Naive thymus-derived CD4-positive, alpha-beta T cell (primary cell): ENCODE measurements around the gene NXN. TPM values are rescaled to one million over a fixed set of nuclear protein-coding genes. Genes with fewer than 3 reads are reported as not detected.
A peak's percentile ranks its signal among the peaks of the same experiment; 100 is the strongest.
"Not testable (repeated sequence)": the region's sequence is repeated elsewhere in the genome, so short reads cannot be mapped to it uniquely, and the experiment has no call there.

ENCODE experiments used
- ATAC-seq: fragments of 150-1000 bp; cut with Tn5 transposase; 2 replicates; pipeline ENCODE4 v1.10.0; 2021; ENCODE audit warnings: mild to moderate bottlenecking, moderate library complexity
- CTCF ChIA-PET: fragments of 350-600 bp; sonication (Branson Sonifier 250); formaldehyde crosslinking; loops from one replicate; lab custom pipeline; 2021; ENCODE audit warnings: antibody characterized with exemption; lab: Charles Lee
- POLR2A ChIA-PET: fragments of 350-600 bp; sonication (Branson Sonifier 250); formaldehyde crosslinking; loops from one replicate; lab custom pipeline; 2021; ENCODE audit warnings: antibody characterized with exemption, inconsistent platforms; lab: Charles Lee
- DNase-seq, 9 donors: peaks; one replicate each; pipeline versions ENCODE4 v3.0.0 to v3.0.0-alpha.2; 2020 to 2022; ENCODE audit warnings: mixed read lengths in 1 of 9
- H3K27ac ChIP-seq: one replicate; pipeline ENCODE4 v1.7.0; 2013; ENCODE audit warnings: mild to moderate bottlenecking, low read depth, low read length, moderate library complexity
- H3K27me3 ChIP-seq, 2 donors: one replicate each; pipeline ENCODE4 v1.7.0; 2013; ENCODE audit warnings: low read length in 2 of 2, mild to moderate bottlenecking in 2 of 2, moderate library complexity in 2 of 2; ENCODE audit not compliant: control insufficient read depth in 2 of 2, insufficient read depth in 2 of 2
- H3K36me3 ChIP-seq, 3 experiments: 1 replicate in 2 of 3; 2 replicates in 1 of 3; pipeline ENCODE4 v1.7.0; 2013; ENCODE audit warnings: low read length in 3 of 3, mild to moderate bottlenecking in 3 of 3, moderate library complexity in 1 of 3; ENCODE audit not compliant: insufficient read depth in 3 of 3, control insufficient read depth in 2 of 3
- H3K4me1 ChIP-seq, 2 donors: one replicate each; pipeline ENCODE4 v1.7.0; 2013; ENCODE audit warnings: low read length in 2 of 2, mild to moderate bottlenecking in 2 of 2, moderate library complexity in 1 of 2; ENCODE audit not compliant: control insufficient read depth in 2 of 2, insufficient read depth in 2 of 2
- H3K4me3 ChIP-seq: 2 replicates; pipeline ENCODE4 v1.7.0; 2013; ENCODE audit warnings: mild to moderate bottlenecking, low read length
- H3K9me3 ChIP-seq, 3 experiments: 1 replicate in 2 of 3; 2 replicates in 1 of 3; pipeline ENCODE4 v1.7.0; 2013; ENCODE audit warnings: low read length in 3 of 3; ENCODE audit not compliant: control insufficient read depth in 2 of 3
- H3K27ac Mint-ChIP-seq, 9 donors: one replicate each; pipeline ENCODE4 v1.8.0; 2020 to 2022; ENCODE audit warnings: mixed read lengths in 9 of 9, mild to moderate bottlenecking in 8 of 9, moderate library complexity in 5 of 9, inconsistent platforms in 2 of 9
- H3K27me3 Mint-ChIP-seq, 5 donors: one replicate each; pipeline ENCODE4 v1.8.0; 2021 to 2022; ENCODE audit warnings: mixed read lengths in 5 of 5, mild to moderate bottlenecking in 1 of 5
- H3K36me3 Mint-ChIP-seq, 5 donors: one replicate each; pipeline ENCODE4 v1.8.0; 2020 to 2022; ENCODE audit warnings: mixed read lengths in 5 of 5, mild to moderate bottlenecking in 3 of 5, inconsistent platforms in 1 of 5
- H3K4me1 Mint-ChIP-seq, 7 donors: one replicate each; pipeline ENCODE4 v1.8.0; 2020 to 2022; ENCODE audit warnings: mixed read lengths in 7 of 7, mild to moderate bottlenecking in 3 of 7, inconsistent platforms in 1 of 7
- H3K4me3 Mint-ChIP-seq, 10 donors: one replicate each; pipeline ENCODE4 v1.8.0; 2020 to 2022; ENCODE audit warnings: mild to moderate bottlenecking in 10 of 10, mixed read lengths in 10 of 10, moderate library complexity in 6 of 10, inconsistent platforms in 2 of 10
- H3K9me3 Mint-ChIP-seq, 11 donors: one replicate each; pipeline ENCODE4 v1.8.0; 2020 to 2022; ENCODE audit warnings: mixed read lengths in 11 of 11, mild to moderate bottlenecking in 4 of 11, inconsistent platforms in 1 of 11, moderate library complexity in 1 of 11
- intact Hi-C, 2 donors: fragments of 100-400 bp; cut with micrococcal nuclease; formaldehyde crosslinking; loops; one replicate each; pipeline ENCODE4 v1.15.1; 2023
- polyA plus RNA-seq, 2 donors: library from polyadenylated mRNA; unstranded; fragments of 300-500 nt; fragmentation: Illumina TruSeq; gene quantifications; one replicate each; pipeline ENCODE4 v1.2.3, GENCODE V29; 2021
- total RNA-seq, 6 experiments: library from RNA in 5 of 6; stranded (reverse) in 5 of 6; gene quantifications; 1 replicate in 5 of 6; 2 replicates in 1 of 6; pipeline ENCODE4 v1.2.3 and lab custom pipeline; 2021 to 2026

NXN gene
- total and polyA plus RNA-seq, 7 experiments from 2014 or later: 0.10 to 0.84 (median 0.30) TPM; not detected in 2

- ATAC-seq, H3K27me3 ChIP-seq, H3K27ac ChIP-seq, H3K4me3 ChIP-seq, H3K9me3 ChIP-seq, H3K27ac Mint-ChIP-seq, CTCF ChIA-PET, H3K27me3 Mint-ChIP-seq, H3K4me3 Mint-ChIP-seq, DNase-seq, intact Hi-C loops: not testable (repeated sequence)
- Histone ChIP-seq H3K4me1 (peaks cover 16 to 18% of the 10 kb centered on the region in 2 donors), H3K36me3 (peaks cover 0 to 49% (median 7%) of the 10 kb centered on the region in 3 experiments)
- H3K4me1 Mint-ChIP-seq: peaks cover 14 to 40% (median 33%) of the 10 kb centered on the region in 7 donors
- peaks cover 0 to 12% (median 8%) of the 10 kb centered on the region in 5 donors for H3K36me3 Mint-ChIP-seq
- peaks cover 0 to 10% (median 0%) of the 10 kb centered on the region in 11 donors for H3K9me3 Mint-ChIP-seq
- POLR2A ChIA-PET: interaction anchor here (0.7 kb wide), 1 partner anchor 197 kb away, joined by 3 read pairs; no protein-coding TSS in a partner anchor
These were observed 193.7 kb downstream of the NXN start for GRCh38 chr17:785901-786300.

- H3K27me3 Mint-ChIP-seq: no peaks in the 10 kb centered on the region
- no peaks in the 10 kb centered on the region for H3K9me3 ChIP-seq
- intact Hi-C loops: no loop called here
- H3K9me3 Mint-ChIP-seq: peaks cover 0 to 10% (median 0%) of the 10 kb centered on the region in 11 donors
- peaks cover 0 to 9% (median 7%) of the 10 kb centered on the region in 5 donors for H3K36me3 Mint-ChIP-seq
- peaks cover 13 to 49% (median 38%) of the 10 kb centered on the region in 7 donors for H3K4me1 Mint-ChIP-seq
- peak overlapping the region in 5 of 9 donors; percentile 15 to 58 (median 43) for H3K27ac Mint-ChIP-seq
- no peak overlapping the region for H3K4me3 ChIP-seq
- POLR2A ChIA-PET: no interaction called here
- CTCF ChIA-PET: no interaction called here
- peak overlapping the region; percentile 12 to 98 (median 96) for H3K4me3 Mint-ChIP-seq
- H3K27ac ChIP-seq: no peak overlapping the region
- H3K27me3 ChIP-seq: no peaks in the 10 kb centered on the region
- ATAC-seq (no peak), DNase-seq (no peak)
- H3K4me1 ChIP-seq: peaks cover 16 to 24% of the 10 kb centered on the region in 2 donors
- peaks cover 0 to 36% (median 3%) of the 10 kb centered on the region in 3 experiments for H3K36me3 ChIP-seq
These were observed 195.4 kb downstream of the NXN start for GRCh38 chr17:784143-784542.

GRCh38 chr17:781805-782731 lies 197.5 kb downstream of the NXN start, which contains the start of the genes GLOD4 and MRM3:
GLOD4 (minus strand) TSS chr17:782280; CDS start chr17:782255, 25 bp downstream.
MRM3 (plus strand) TSS chr17:782353; CDS start chr17:782379, 26 bp downstream.
- peak; percentile 98 for ATAC-seq
- H3K27ac ChIP-seq: peak within 1 kb of the TSS; percentile 84
- ChIA-PET CTCF (interaction anchor here (0.6 to 2.6 kb wide), 6 partner anchors 14 to 217 kb away, joined by 3 to 14 read pairs (median 4); partner anchors contain the start of genes NXN and TIMM22), POLR2A (interaction anchor here (0.6 to 3.6 kb wide), 17 partner anchors 12 to 368 kb away, joined by 3 to 27 read pairs (median 4); partner anchors contain the start of genes GEMIN4, NXN, TIMM22 and VPS53)
- peak; percentile 92 to 100 (median 96) for DNase-seq
- Mint-ChIP-seq H3K9me3 (peaks cover 0 to 10% (median 0%) of the 10 kb centered on the region in 11 donors), H3K4me3 (peak within 1 kb of the TSS; percentile 95 to 98 (median 97)), H3K36me3 (peaks cover 0 to 18% (median 11%) of the 10 kb centered on the region in 5 donors), H3K27me3 (no peaks in the 10 kb centered on the region), H3K27ac (peak within 1 kb of the TSS; percentile 95 to 98 (median 97)), H3K4me1 (peaks cover 13 to 54% (median 38%) of the 10 kb centered on the region in 7 donors)
- H3K27me3 ChIP-seq: no peaks in the 10 kb centered on the region
- peaks cover 16 to 24% of the 10 kb centered on the region in 2 donors for H3K4me1 ChIP-seq
- intact Hi-C loops: loop anchor here (1.0 kb wide), 6 partner anchors 30 to 372 kb away; partner anchors contain the start of genes GEMIN4 (in 2 of the 2) and VPS53 (in 1 of the 2)
- H3K36me3 ChIP-seq: peaks cover 0 to 35% (median 9%) of the 10 kb centered on the region in 3 experiments
- H3K9me3 ChIP-seq: no peaks in the 10 kb centered on the region
- H3K4me3 ChIP-seq: peak within 1 kb of the TSS; percentile 88

GRCh38 chr17:778096-778495 lies 201.5 kb downstream of the NXN start:
- Mint-ChIP-seq H3K9me3 (peaks cover 0 to 10% (median 0%) of the 10 kb centered on the region in 11 donors), H3K4me1 (peaks cover 8 to 40% (median 26%) of the 10 kb centered on the region in 7 donors), H3K4me3 (no peak overlapping the region), H3K27ac (no peak overlapping the region), H3K27me3 (no peaks in the 10 kb centered on the region), H3K36me3 (peaks cover 9 to 47% (median 25%) of the 10 kb centered on the region in 5 donors)
- intact Hi-C loops: no loop called here
- no peak for DNase-seq
- CTCF ChIA-PET: interaction anchor here (1.1 kb wide), 1 partner anchor 25 kb away, joined by 3 read pairs; no protein-coding TSS in a partner anchor
- Histone ChIP-seq H3K4me3 (no peak overlapping the region), H3K36me3 (peaks cover 14 to 63% (median 19%) of the 10 kb centered on the region in 3 experiments), H3K9me3 (no peaks in the 10 kb centered on the region), H3K27me3 (no peaks in the 10 kb centered on the region), H3K4me1 (peaks cover 12 to 17% of the 10 kb centered on the region in 2 donors), H3K27ac (no peak overlapping the region)
- POLR2A ChIA-PET: interaction anchor here (0.6 kb wide), 1 partner anchor 65 kb away, joined by 6 read pairs; no protein-coding TSS in a partner anchor
- ATAC-seq: no peak

- intact Hi-C loops: no loop called here
- no peaks in the 10 kb centered on the region for H3K4me1 ChIP-seq
- H3K4me3 Mint-ChIP-seq: peak overlapping the region in 1 of 10 donors; percentile 51
These were observed 205.3 kb downstream of the NXN start for GRCh38 chr17:774313-774584.

More at GRCh38 chr17:774313-774584, 205.3 kb downstream of the NXN start:
- H3K9me3 ChIP-seq: no peaks in the 10 kb centered on the region
- H3K27ac Mint-ChIP-seq: peak overlapping the region in 1 of 9 donors; percentile 53
- ATAC-seq: no peak
- no peak for DNase-seq
- H3K4me3 ChIP-seq: no peak overlapping the region
- ChIA-PET POLR2A (no interaction called here), CTCF (interaction anchor here (0.6 kb wide), 1 partner anchor 207 kb away, joined by 4 read pairs; no protein-coding TSS in a partner anchor)
- H3K9me3 Mint-ChIP-seq: no peaks in the 10 kb centered on the region
- no peaks in the 10 kb centered on the region for H3K27me3 ChIP-seq
- H3K36me3 ChIP-seq: peaks cover 28 to 78% (median 41%) of the 10 kb centered on the region in 3 experiments
- peaks cover 16 to 66% (median 37%) of the 10 kb centered on the region in 5 donors for H3K36me3 Mint-ChIP-seq
- H3K4me1 Mint-ChIP-seq: peaks cover 0 to 20% (median 12%) of the 10 kb centered on the region in 7 donors
- no peak overlapping the region for H3K27ac ChIP-seq
- no peaks in the 10 kb centered on the region for H3K27me3 Mint-ChIP-seq
